GM06990 (cell line): ENCODE results near the gene CRLF2.

Source experiments
- DNase-seq: peaks from one replicate; pipeline ENCODE4 v3.0.0-alpha.2; 2011; ENCODE audit not compliant: insufficient read length; ENCODE audit errors: extremely low read depth
- H3K27me3 ChIP-seq: replicated peaks from 2 replicates; pipeline ENCODE4 v1.6.0; 2011; ENCODE audit warnings: low read length; ENCODE audit not compliant: control insufficient read depth, insufficient read depth
- H3K36me3 ChIP-seq: 2 replicates; pipeline ENCODE4 v1.5.1; 2011; ENCODE audit warnings: low read length; ENCODE audit not compliant: control insufficient read depth, insufficient read depth
- H3K4me3 ChIP-seq: replicated peaks from 2 replicates; pipeline ENCODE4 v1.5.1; 2011; ENCODE audit warnings: low read depth, mild to moderate bottlenecking, control low read depth, low read length
- CTCF ChIP-seq: IDR thresholded peaks from 2 replicates; pipeline ENCODE4 v1.5.1; 2011; ENCODE audit warnings: low read length, control low read depth, mild to moderate bottlenecking, inconsistent platforms; ENCODE audit not compliant: insufficient read depth, poor library complexity, severe bottlenecking

The CRLF2 gene

GRCh38 chrX:1221296-1221845 lies 8.9 kb upstream of the CRLF2 start:
- no peak overlapping the region for H3K4me3 ChIP-seq
- no peak for DNase-seq
- no peaks in the 10 kb centered on the region for H3K36me3 ChIP-seq
- H3K27me3 ChIP-seq, result no peaks in the 10 kb centered on the region
- no peak for TF ChIP-seq CTCF

DNA sequence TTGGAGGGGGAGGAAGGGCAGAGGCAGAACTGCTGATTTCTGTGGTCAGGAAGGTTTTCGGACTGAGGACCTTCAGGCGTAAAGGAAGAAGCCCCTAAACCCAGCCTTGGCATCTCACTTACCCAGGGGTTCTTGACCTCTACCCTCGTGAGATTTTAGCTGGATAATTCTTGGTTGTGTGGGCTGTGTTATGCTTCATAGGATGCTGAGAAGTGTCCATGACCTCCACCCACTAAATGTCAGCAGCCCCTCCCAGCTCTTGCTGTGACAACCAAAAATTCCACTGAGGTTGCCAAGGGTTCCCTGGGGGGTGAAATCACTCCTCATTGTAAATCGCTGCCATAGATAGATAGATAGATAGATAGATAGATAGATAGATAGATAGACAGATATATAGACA lies 5.8 kb upstream of the CRLF2 start:
- no peak overlapping the region for H3K4me3 ChIP-seq
- DNase-seq, result no peak
- H3K27me3 ChIP-seq, result no peaks in the 10 kb centered on the region
- TF ChIP-seq CTCF, result no peak
- H3K36me3 ChIP-seq, result no peaks in the 10 kb centered on the region

GRCh38 chrX:1215123-1215823 lies 2.8 kb upstream of the CRLF2 start:
- TF ChIP-seq CTCF, result no peak
- Histone ChIP-seq H3K4me3 (no peak overlapping the region), H3K36me3 (no peaks in the 10 kb centered on the region), H3K27me3 (no peaks in the 10 kb centered on the region)
- DNase-seq, result peak; percentile 42

DNA sequence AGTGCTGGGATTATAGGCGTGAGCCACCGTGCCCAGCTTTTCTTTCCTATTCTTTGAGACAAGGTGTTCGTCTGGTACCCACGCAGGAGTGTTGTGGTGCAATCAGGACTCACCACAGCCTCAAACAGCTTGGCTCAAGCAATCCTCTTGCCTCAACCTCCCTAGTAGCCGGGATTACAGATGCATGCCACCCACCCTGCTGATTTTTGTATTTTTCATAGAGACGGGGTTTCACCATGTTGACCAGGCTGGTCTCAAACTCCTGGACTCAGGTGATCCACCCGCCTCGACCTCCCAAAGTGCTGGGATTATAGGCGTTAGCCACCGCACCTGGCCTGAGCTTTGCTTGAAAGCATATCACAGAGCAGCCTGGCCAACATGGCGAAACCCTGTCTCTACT lies 1.5 kb upstream of the CRLF2 start:
- no peaks in the 10 kb centered on the region for H3K36me3 ChIP-seq
- TF ChIP-seq CTCF, result no peak
- H3K27me3 ChIP-seq, result no peaks in the 10 kb centered on the region
- H3K4me3 ChIP-seq, result no peak overlapping the region
- no peak for DNase-seq

DNA sequence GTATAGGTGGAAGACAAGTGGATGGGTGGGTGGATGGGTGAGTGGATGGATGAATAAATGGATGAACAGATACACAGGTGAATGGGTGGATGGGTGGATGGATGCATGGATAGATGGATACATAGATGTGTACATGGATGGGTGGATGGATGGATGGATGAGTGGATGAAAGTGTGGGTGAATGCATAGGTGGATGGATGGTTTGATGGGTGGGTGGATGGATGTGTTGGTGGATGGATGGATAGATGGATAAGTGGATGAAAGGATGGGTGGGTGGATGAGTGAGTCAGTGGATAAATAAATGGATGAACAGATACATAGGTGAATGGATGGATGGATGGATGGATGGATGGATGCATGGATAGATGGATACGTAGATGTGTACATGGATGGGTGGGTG lies 1.6 kb downstream of the CRLF2 start:
- H3K27me3 ChIP-seq, result no peaks in the 10 kb centered on the region
- DNase-seq, result no peak

More for the DNA sequence above, 1.6 kb downstream of the CRLF2 start:
- no peak for TF ChIP-seq CTCF
- H3K36me3 ChIP-seq, result no peaks in the 10 kb centered on the region
- no peak overlapping the region for H3K4me3 ChIP-seq
